K562 (cell line): ENCODE results near the gene TUBB1. TPM values are rescaled to one million over a fixed set of nuclear protein-coding genes. Genes with fewer than 3 reads are reported as not detected.

Experiments used
- ATAC-seq: fragments of 200-7000 bp; cut with Tn5 transposase; 3 replicates; pipeline ENCODE4 v1.9.1; 2020; ENCODE audit warnings: moderate library complexity
- BruUV-seq: library from RNA; stranded (reverse); fragments of 400-500 nt; replicated peaks from 2 replicates; lab custom pipeline; 2021; lab: Mats Ljungman, UMichigan
- CTCF ChIA-PET: fragments of 300-600 bp; formaldehyde crosslinking; extraction: SDS; loops from one replicate; lab custom pipeline; 2021; ENCODE audit warnings: low intra/inter-chr PET ratio; lab: Yijun Ruan, JAX
- POLR2A ChIA-PET: fragments of 300-600, 350-650 bp; sonication (Branson Sonifier 250); formaldehyde crosslinking; extraction: SDS; loops from one replicate; lab custom pipeline; 2021; ENCODE audit warnings: antibody characterized with exemption, inconsistent platforms; lab: Yijun Ruan, JAX
- DNase-seq, 4 experiments: peaks; one replicate each; pipeline versions ENCODE4 v3.0.0 to v3.0.0-alpha.2; 2011 to 2018; ENCODE audit warnings: low spot score in 3 of 4, mixed read lengths in 3 of 4; ENCODE audit errors: extremely low read depth in 1 of 4
- FAIRE-seq: peaks from 2 replicates; lab custom pipeline; 2011; peaks lifted over from hg19 to GRCh38; lab: Jason Lieb, UNC
- H2AFZ ChIP-seq: 2 replicates; pipeline ENCODE4 v1.6.0; 2011; ENCODE audit warnings: low read depth, low read length, control low read depth, inconsistent platforms
- H3K27ac ChIP-seq: fragments of 200-600 bp; 3 replicates; pipeline ENCODE4 v1.8.0; 2011; ENCODE audit warnings: low read depth, mild to moderate bottlenecking, control low read depth, inconsistent platforms, low read length, moderate library complexity, mixed read lengths; ENCODE audit errors: extremely low read depth
- H3K27me3 ChIP-seq, 2 experiments: fragments of 300-600 bp in 1 of 2; 2 replicates in 1 of 2; 3 replicates in 1 of 2; pipeline versions ENCODE4 v1.6.0 to v1.8.0; 2011; ENCODE audit warnings: inconsistent platforms in 2 of 2, low read length in 2 of 2, mild to moderate bottlenecking in 1 of 2, mixed read lengths in 1 of 2, moderate library complexity in 1 of 2; ENCODE audit not compliant: control insufficient read depth in 2 of 2, insufficient read depth in 2 of 2
- H3K36me3 ChIP-seq: fragments of 300-600 bp; 3 replicates; pipeline ENCODE4 v1.8.0; 2011; ENCODE audit warnings: mild to moderate bottlenecking, low read length, inconsistent platforms; ENCODE audit not compliant: control insufficient read depth, insufficient read depth
- H3K4me1 ChIP-seq, 2 experiments: fragments of 200-600 bp in 1 of 2; replicated peaks in 1 of 2; 2 replicates in 1 of 2; 3 replicates in 1 of 2; pipeline versions ENCODE4 v1.5.1 to v1.8.0; 2011; ENCODE audit warnings: inconsistent platforms in 2 of 2, low read length in 2 of 2, mild to moderate bottlenecking in 1 of 2, mixed read lengths in 1 of 2, moderate library complexity in 1 of 2; ENCODE audit not compliant: control insufficient read depth in 2 of 2, insufficient read depth in 2 of 2
- H3K4me2 ChIP-seq: 2 replicates; pipeline ENCODE4 v1.6.1; 2011; ENCODE audit warnings: low read length, control low read depth, inconsistent platforms, mixed read lengths; ENCODE audit not compliant: insufficient read depth
- H3K4me3 ChIP-seq: fragments of 200-600 bp; sonication (generic), shearing (Covaris generic); 2 replicates; pipeline ENCODE4 v1.5.1; 2016; ENCODE audit warnings: control low read depth, inconsistent platforms
- H3K79me2 ChIP-seq: fragments of 200-600 bp; 3 replicates; pipeline ENCODE4 v1.8.0; 2011; ENCODE audit warnings: low read length, inconsistent platforms; ENCODE audit not compliant: control insufficient read depth, insufficient read depth
- H3K9ac ChIP-seq, 2 experiments: 2 replicates each; pipeline versions ENCODE4 v1.6.0 to v1.6.1; 2011; ENCODE audit warnings: low read depth in 2 of 2, low read length in 2 of 2, control low read depth in 1 of 2, inconsistent platforms in 1 of 2, mild to moderate bottlenecking in 1 of 2, mixed read lengths in 1 of 2; ENCODE audit not compliant: insufficient read depth in 1 of 2
- H3K9me1 ChIP-seq: one replicate; pipeline ENCODE4 v1.6.0; 2011; ENCODE audit warnings: inconsistent platforms, mild to moderate bottlenecking, low read length, moderate library complexity; ENCODE audit not compliant: control insufficient read depth, insufficient read depth
- H3K9me3 ChIP-seq: replicated peaks from 2 replicates; pipeline ENCODE4 v1.5.1; 2011; ENCODE audit warnings: low read depth, low read length, inconsistent platforms; ENCODE audit not compliant: control insufficient read depth, insufficient read depth
- H4K20me1 ChIP-seq: replicated peaks from 2 replicates; pipeline ENCODE4 v1.6.1; 2011; ENCODE audit warnings: low read length, inconsistent platforms, mixed read lengths; ENCODE audit not compliant: control insufficient read depth, insufficient read depth
- CBX8 ChIP-seq: fragments of 200-600 bp; sonication (generic); IDR thresholded peaks from 2 replicates; pipeline ENCODE4 v1.6.1; 2012; ENCODE audit warnings: borderline replicate concordance, mixed run types, low read depth, mild to moderate bottlenecking, moderate library complexity, mixed read lengths, low read length, control low read depth, inconsistent platforms; ENCODE audit not compliant: poor library complexity, severe bottlenecking; ENCODE audit errors: extremely low read depth
- DIDO1 ChIP-seq: fragments of 450-650 bp; IDR thresholded peaks from 2 replicates; pipeline ENCODE4 v1.6.1; 2016; ENCODE audit warnings: low read depth, missing biosample characterization, missing genetic modification characterization
- KAT2B ChIP-seq: IDR thresholded peaks from one replicate; pipeline ENCODE4 v1.6.1; 2012; ENCODE audit warnings: low read depth, mild to moderate bottlenecking, control low read depth, inconsistent platforms, low read length, moderate library complexity
- NCOA6 ChIP-seq: fragments of 450-650 bp; IDR thresholded peaks from 2 replicates; pipeline ENCODE4 v1.6.1; 2017; ENCODE audit warnings: mild to moderate bottlenecking
- SNIP1 ChIP-seq: fragments of 450-650 bp; IDR thresholded peaks from 2 replicates; pipeline ENCODE4 v1.7.1; 2017; ENCODE audit warnings: low read depth, mild to moderate bottlenecking
- TCF3 ChIP-seq: sonication (generic); formaldehyde crosslinking; IDR thresholded peaks from 2 replicates; pipeline ENCODE4 v1.4.0; 2020; ENCODE audit warnings: mild to moderate bottlenecking, missing genetic modification reagents
- TRIM24 ChIP-seq, 2 experiments: fragments of 450-650 bp; IDR thresholded peaks; 2 replicates each; pipeline ENCODE4 v1.6.1; 2016
- ZNF695 ChIP-seq: fragments of 450-650 bp; formaldehyde crosslinking; IDR thresholded peaks from 2 replicates; pipeline ENCODE4 v1.4.0; 2020; ENCODE audit warnings: mild to moderate bottlenecking, moderate library complexity
- WGBS: fragments of 100-300 bp; shearing (Covaris generic); methylation state at CpG from one replicate; pipeline ENCODE4 v1.1.6; 2016; ENCODE audit warnings: low coverage, mixed read lengths; ENCODE audit not compliant: insufficient coverage; ENCODE audit errors: missing lambda C conversion rate; 5-methylcytosine and 5-hydroxymethylcytosine counted together
- in situ Hi-C: fragments of 300-500 bp; cut with MboI; formaldehyde crosslinking; loops from 4 replicates; pipeline ENCODE4 v1.15.0; 2018; ENCODE audit warnings: inconsistent platforms, mixed read lengths
- intact Hi-C: fragments of 100-400 bp; cut with micrococcal nuclease; formaldehyde crosslinking; loops from 2 replicates; pipeline ENCODE4 v1.14.2; 2022
- polyA plus RNA-seq, 8 experiments: library from polyadenylated mRNA; depleted of rRNA in 4 of 8; stranded (reverse) in 5 of 8; unstranded in 3 of 8; fragments of >200 nt; fragmentation: Nextera tagmentation in 2 of 8; fragmentation: Illumina TruSeq in 1 of 8; extraction: Ambion mirVana in 2 of 8; extraction: Trizol in 1 of 8; gene quantifications; 2 replicates each; pipeline versions ENCODE4 v1.2.1 to v1.2.3, GENCODE V29; 2011 to 2014; ENCODE audit warnings: inconsistent platforms in 1 of 8, missing spikeins in 1 of 8
- total RNA-seq, 7 experiments: library from RNA; depleted of rRNA in 6 of 7; stranded (reverse); fragments of >200 nt in 6 of 7; fragmentation: Illumina TruSeq in 2 of 7; extraction: Trizol in 2 of 7; gene quantifications; 2 replicates each; pipeline versions ENCODE4 v1.2.1 to v1.2.3, GENCODE V29; 2011 to 2021; ENCODE audit warnings: low replicate concordance in 1 of 7
- TF ChIP-seq, protein P1 (sequence below), 2 experiments: fragments of 450-650 bp in 1 of 2; sonication (generic) in 1 of 2; formaldehyde crosslinking in 1 of 2; IDR thresholded peaks in 1 of 2; conservative IDR thresholded peaks in 1 of 2; 2 replicates each; pipeline versions ENCODE4 v1.6.1 to v1.8.1; 2016 to 2023; ENCODE audit warnings: mild to moderate bottlenecking in 2 of 2, moderate library complexity in 2 of 2, inconsistent platforms in 1 of 2, missing genetic modification reagents in 1 of 2
- TF ChIP-seq, protein P2 (sequence below): sonication (generic); formaldehyde crosslinking; IDR thresholded peaks from 2 replicates; pipeline ENCODE4 v1.8.0; 2022; ENCODE audit warnings: mild to moderate bottlenecking, low read depth, missing genetic modification reagents
- TF ChIP-seq, protein P3 (sequence below): sonication (generic); formaldehyde crosslinking; IDR thresholded peaks from 2 replicates; pipeline ENCODE4 v1.8.0; 2022; ENCODE audit warnings: mild to moderate bottlenecking, missing genetic modification reagents
- TF ChIP-seq, protein P4 (sequence below): sonication (generic); formaldehyde crosslinking; IDR thresholded peaks from 2 replicates; pipeline ENCODE4 v1.8.1; 2023; ENCODE audit warnings: mild to moderate bottlenecking, missing genetic modification reagents

Gene TUBB1
- total and polyA plus RNA-seq, 9 of the 15 experiments (the other 6 are each of a cell fraction or from before 2014, with no cell fraction given), result 1.5 to 3.9 (median 2.4) TPM

DNA sequence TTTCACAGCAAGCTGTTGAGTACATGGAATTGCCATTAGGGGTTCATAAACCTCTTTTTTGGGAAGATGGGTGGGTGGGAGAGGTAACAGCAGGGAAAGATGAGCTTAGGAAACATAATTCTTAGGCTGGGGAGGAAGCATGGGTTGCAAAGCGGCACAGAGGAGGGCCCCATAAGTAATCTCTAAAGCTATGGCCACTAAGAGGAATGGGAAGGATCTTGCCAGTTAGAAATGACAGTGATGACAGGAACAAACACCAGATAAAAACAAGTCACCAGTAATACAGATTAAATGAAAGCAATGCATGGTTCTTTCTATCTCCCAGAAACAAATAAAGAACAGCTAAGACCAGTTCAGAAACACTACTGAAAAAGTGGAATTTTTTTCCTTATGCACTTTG, 54.4 kb downstream of the TUBB1 start:
- Histone ChIP-seq H3K27me3 (peaks cover 38 to 47% of the 10 kb centered on the region in 2 experiments; a peak in 4 of 5 replicates), H3K4me3 (no peak overlapping the region), H3K9me1 (no peaks in the 10 kb centered on the region), H3K79me2 (no peaks in the 10 kb centered on the region), H3K4me1 (no peaks in the 10 kb centered on the region), H3K9ac (no peak overlapping the region), H3K27ac (no peak overlapping the region), H3K36me3 (no peaks in the 10 kb centered on the region), H2AFZ (no peak overlapping the region), H3K4me2 (no peak overlapping the region), H4K20me1 (no peaks in the 10 kb centered on the region), H3K9me3 (no peaks in the 10 kb centered on the region)
- peak; percentile 42 for TF ChIP-seq CBX8
- no peak for TF ChIP-seq TRIM24 (IDR thresholded peaks at IDR 0.05)
- DNase-seq (no peak), ATAC-seq (no peak), FAIRE-seq (no peak)
- 11% methylated on average over 1 of the region's 1 CpG for WGBS
- ChIA-PET POLR2A (interaction anchor here (1.8 kb wide), 1 partner anchor 14 kb away, joined by 5 read pairs; no protein-coding TSS in a partner anchor), CTCF (no interaction called here)
- no TSS peak for BruUV-seq
- in situ Hi-C loops, result no loop called here
- intact Hi-C loops, result no loop called here

DNA sequence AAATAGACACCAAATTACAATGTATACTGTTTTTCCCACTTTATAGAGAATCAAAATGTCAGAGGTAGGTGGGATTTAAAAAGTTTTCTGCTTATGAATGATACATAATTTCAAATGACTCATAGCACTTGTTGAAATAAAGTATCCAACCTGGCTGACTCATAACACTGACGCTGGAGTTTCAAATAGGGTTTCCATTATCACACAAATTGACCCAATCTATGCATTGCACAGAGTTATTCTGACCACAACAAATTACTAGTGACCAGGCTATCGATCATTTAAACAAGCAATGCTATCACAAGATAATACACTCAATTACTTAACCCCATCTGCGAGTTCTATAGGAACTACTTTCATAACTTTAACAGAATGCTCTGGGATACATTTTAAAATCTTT, 55.2 kb downstream of the TUBB1 start:
- WGBS, result 0% methylated on average over 3 of the region's 3 CpGs
- FAIRE-seq, result no peak
- Histone ChIP-seq H3K9ac (no peak overlapping the region), H3K9me3 (no peaks in the 10 kb centered on the region), H2AFZ (no peak overlapping the region), H3K36me3 (no peaks in the 10 kb centered on the region), H3K27me3 (peaks cover 38 to 50% of the 10 kb centered on the region in 2 experiments; a peak in 4 of 5 replicates), H3K4me3 (no peak overlapping the region), H4K20me1 (no peaks in the 10 kb centered on the region), H3K4me1 (no peaks in the 10 kb centered on the region), H3K4me2 (no peak overlapping the region), H3K27ac (no peak overlapping the region), H3K9me1 (no peaks in the 10 kb centered on the region), H3K79me2 (no peaks in the 10 kb centered on the region)
- CTCF ChIA-PET, result no interaction called here
- no peak for ATAC-seq
- in situ Hi-C loops (no loop called here), intact Hi-C loops (no loop called here)
- POLR2A ChIA-PET, result no interaction called here
- BruUV-seq, result no TSS peak
- no peak for DNase-seq
- TF ChIP-seq NCOA6, result no peak
- TF ChIP-seq ZNF695 (CRISPR knock-in tag), result no peak
- TF ChIP-seq, protein P1, sequence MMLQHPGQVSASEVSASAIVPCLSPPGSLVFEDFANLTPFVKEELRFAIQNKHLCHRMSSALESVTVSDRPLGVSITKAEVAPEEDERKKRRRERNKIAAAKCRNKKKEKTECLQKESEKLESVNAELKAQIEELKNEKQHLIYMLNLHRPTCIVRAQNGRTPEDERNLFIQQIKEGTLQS (IDR thresholded peaks at IDR 0.05), result peak; percentile 62
- TF ChIP-seq, protein P1 (CRISPR knock-in tag; conservative IDR thresholded peaks at IDR 0.05), result no peak
- no peak for TF ChIP-seq SNIP1
- TF ChIP-seq KAT2B, result no peak
- TF ChIP-seq, protein P2, sequence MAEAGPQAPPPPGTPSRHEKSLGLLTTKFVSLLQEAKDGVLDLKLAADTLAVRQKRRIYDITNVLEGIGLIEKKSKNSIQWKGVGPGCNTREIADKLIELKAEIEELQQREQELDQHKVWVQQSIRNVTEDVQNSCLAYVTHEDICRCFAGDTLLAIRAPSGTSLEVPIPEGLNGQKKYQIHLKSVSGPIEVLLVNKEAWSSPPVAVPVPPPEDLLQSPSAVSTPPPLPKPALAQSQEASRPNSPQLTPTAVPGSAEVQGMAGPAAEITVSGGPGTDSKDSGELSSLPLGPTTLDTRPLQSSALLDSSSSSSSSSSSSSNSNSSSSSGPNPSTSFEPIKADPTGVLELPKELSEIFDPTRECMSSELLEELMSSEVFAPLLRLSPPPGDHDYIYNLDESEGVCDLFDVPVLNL, result no peak
- TF ChIP-seq, protein P3, sequence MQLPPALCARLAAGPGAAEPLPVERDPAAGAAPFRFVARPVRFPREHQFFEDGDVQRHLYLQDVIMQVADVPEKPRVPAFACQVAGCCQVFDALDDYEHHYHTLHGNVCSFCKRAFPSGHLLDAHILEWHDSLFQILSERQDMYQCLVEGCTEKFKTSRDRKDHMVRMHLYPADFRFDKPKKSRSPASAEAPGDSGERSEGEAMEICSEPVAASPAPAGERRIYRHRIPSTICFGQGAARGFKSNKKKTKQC (CRISPR knock-in tag), result no peak
- no peak for TF ChIP-seq DIDO1 (tag)
- no peak for TF ChIP-seq TCF3 (CRISPR knock-in tag)
- TF ChIP-seq, protein P4, sequence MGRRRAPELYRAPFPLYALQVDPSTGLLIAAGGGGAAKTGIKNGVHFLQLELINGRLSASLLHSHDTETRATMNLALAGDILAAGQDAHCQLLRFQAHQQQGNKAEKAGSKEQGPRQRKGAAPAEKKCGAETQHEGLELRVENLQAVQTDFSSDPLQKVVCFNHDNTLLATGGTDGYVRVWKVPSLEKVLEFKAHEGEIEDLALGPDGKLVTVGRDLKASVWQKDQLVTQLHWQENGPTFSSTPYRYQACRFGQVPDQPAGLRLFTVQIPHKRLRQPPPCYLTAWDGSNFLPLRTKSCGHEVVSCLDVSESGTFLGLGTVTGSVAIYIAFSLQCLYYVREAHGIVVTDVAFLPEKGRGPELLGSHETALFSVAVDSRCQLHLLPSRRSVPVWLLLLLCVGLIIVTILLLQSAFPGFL (CRISPR knock-in tag), result no peak
